Stimulated activated CD8-positive, alpha-beta memory T cell treated with anti-CD3 and anti-CD28 coated beads, Interleukin-4, amount 100 ng/mL, for 48 hours (primary cell): Measurements from ENCODE around the gene PACSIN2.

Source experiments
- DNase-seq: peaks from one replicate; pipeline ENCODE4 v3.0.0-alpha.2; 2020

PACSIN2 gene

DNA sequence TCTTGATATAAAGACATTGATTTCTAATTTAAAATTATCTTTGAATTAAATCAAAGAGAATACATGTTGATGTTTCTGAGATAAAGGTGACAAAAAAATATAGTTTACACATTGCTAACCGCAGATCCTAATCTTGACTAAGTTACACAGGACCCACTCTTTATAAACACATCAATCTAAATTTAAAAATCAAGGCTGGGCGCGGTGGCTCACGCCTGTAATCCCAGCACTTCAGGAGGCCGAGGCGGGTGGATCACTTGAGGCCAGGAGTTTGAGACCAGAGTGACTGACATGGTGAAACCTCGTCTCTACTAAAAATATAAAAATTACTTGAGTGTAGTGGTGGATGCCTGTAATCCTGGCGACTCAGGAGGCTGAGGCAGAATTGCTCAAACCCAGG, 159.7 kb downstream of the PACSIN2 start:
- no peak for DNase-seq

DNA sequence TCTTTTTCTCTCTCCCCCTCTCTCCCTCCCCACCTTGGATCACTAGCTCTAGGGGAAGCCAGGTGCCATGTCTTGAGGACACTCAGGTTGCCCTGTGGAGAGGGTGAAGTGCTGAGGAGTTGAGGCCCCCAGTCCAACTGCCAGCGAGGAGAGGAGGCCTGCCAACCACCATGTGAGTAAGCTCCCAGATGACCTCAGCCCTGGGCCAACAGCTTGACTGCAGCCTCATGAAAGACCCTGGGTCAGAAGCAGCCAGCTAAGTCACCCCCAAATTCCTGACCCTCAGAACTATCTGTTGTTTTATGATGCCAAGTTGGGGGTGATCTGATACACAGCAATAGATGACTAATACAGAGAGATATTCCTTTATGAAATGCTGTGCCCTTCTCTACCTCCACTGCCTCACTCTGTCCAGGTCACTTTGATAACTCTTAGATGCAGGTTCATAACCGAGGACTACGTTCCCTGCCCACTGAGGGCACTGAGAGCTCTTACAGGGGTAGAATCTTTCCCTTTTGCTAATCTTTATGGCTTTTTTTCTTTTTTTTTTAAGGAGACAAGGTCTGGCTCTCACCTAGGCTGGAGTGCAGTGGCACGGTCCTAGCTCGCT, 165.9 kb downstream of the PACSIN2 start:
- no peak for DNase-seq

- no peak for DNase-seq
Measured at GRCh38 chr22:42847110-42847509, 167.8 kb downstream of the PACSIN2 start.

DNA sequence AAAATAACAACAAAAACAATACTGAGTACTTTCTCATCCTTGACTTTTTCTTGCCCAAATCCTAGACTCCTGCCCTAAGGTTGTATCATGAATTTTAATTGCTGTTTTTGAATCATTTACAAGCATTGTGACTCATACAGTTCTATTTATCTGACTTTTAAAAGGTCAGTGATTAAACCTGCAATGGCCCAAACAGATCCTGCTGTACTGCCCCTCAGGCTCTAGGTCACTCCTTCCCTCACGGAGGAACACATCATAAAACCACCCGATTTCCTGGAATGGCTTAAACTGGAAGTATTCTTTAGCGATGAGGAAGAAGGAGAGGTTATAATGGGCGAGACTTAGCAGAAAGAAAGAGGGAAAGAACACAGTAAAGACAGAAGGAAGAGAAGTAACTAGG, 170.2 kb downstream of the PACSIN2 start:
- DNase-seq, result no peak

- no peak for DNase-seq
Measured at GRCh38 chr22:42842658-42843370, 172.1 kb downstream of the PACSIN2 start.

DNA sequence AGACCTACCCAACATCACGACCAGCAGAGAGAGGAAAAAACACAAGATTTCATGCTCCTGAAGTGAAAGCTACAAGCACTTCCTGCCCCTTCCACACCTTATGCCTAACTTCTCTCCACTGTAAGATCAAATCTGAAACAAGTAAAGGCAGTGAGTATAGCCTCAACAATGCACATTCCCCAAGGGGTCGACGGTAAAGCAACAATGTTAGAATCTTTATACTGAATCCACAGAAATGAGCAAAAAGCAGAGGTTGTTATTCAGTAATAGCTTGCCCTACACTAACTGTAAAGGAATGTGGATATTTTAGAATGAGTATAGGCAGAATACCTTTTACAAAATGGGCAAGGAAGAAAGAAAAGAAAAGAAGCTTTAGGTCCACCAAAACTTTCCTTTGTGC, 173.5 kb downstream of the PACSIN2 start:
- DNase-seq, result no peak

GRCh38 chr22:42837556-42837955, 177.4 kb downstream of the PACSIN2 start:
- DNase-seq, result no peak

- DNase-seq, result peak; percentile 15
Measured at GRCh38 chr22:42836026-42836425, 178.9 kb downstream of the PACSIN2 start.

DNA sequence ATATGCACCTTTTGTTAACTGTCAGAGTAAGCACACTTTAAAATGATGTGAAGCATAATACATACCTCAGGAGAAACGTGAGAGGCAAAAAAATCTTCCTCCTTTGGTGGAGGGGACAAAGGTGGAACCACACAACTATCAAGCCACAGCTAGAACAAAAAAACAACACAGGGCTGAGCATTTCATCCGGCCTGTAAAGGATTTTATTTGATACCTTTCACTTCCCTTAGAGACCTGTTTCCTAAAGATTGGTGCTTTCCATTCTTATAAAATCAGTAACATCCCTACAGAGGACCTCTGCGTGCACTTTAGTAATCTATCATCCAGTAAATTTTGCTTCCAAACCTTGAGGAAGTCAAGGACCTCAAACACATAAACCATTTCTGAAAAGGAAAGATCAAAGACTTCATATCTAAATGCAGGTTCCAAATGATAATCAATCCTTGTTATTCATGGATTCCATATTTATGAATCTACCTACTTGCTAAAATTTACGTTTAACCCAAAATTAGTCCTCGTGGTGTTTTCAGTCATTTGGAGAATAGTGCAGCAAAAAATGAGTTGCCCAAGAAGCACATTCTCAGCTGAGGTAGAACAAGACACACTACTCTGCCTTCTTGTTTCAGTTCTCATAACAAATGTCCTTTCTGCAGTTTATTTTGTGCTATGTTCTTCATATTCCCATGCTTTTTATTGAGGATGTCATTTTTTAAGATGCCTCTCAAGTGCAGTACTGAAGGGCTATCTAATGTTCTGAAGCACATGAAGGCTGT, 180.6 kb downstream of the PACSIN2 start:
- DNase-seq, result no peak

DNA sequence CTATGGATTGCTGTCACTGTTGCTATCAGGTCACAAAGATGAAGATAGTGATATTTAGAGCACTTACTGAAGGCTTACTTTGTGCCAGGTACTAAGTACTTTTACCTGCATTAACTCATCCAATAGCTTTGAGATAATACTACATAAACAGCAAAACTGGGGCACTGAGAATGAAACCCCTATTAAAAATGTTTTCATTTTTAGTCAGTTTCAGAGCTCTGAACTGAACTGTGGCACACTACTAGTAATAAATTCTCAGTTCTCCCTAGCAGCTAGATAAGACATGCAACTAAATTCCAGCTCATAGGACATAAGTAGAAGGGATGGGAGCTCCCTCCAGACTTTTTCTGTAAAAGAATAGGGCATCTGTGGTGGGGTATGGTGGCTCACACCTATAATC, 181.8 kb downstream of the PACSIN2 start:
- no peak for DNase-seq

DNA sequence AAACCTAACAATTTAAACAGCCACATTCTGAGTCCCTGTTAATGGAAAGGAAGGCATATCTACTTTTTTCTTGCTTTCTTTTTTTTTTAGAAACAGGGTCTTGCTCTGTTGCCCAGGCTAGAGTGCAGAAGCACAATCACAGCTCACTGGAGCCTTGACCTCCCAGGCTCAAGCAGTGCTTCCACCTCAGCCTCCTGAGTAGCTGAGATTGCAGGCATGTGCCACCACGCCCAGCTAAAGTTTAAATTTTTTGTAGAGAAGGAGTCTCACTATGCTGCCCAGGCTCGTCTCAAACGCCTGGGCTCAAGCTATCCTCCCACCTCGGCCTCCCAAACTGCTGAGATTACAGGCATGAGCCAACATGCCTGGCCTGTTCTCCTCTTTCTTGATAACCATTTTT, 183.2 kb downstream of the PACSIN2 start:
- no peak for DNase-seq

DNA sequence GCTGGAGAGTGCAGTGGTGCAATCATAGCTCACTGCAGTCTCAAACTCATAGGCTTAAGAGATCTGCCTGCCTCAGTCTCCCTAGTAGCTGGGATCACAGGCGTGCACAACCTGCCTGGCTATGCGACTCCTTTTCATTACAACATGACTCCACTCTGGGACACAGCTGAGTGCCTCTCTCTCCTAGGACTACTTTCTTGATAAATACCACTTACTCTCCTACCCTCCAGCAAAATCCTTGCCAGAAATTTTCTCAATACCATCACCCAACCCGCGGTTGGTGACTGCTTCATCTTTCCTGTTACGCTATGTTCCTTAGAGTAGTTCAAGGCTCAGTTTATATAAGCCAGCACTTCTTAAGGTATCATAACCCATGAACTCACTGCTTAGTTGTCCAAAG, 184.8 kb downstream of the PACSIN2 start:
- no peak for DNase-seq

DNA sequence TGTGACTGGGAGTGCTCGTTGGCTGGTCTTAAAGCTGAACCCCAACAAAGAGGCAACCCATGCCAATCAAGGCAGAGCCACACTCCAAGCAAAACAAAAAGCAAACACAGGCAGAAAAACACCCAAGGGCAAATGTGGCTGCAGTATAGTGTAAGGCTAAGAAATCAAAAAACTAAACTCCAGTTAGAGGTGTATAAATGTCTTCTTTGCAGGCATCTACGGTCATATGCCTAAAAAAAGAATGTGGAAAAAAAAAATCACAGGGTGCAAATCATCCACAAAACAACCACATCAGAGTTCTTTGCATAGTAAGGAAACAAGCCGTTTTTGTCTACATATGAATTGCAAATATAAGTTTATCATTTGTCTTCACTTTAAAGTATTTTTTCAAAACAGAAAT, 185.6 kb downstream of the PACSIN2 start:
- no peak for DNase-seq

DNA sequence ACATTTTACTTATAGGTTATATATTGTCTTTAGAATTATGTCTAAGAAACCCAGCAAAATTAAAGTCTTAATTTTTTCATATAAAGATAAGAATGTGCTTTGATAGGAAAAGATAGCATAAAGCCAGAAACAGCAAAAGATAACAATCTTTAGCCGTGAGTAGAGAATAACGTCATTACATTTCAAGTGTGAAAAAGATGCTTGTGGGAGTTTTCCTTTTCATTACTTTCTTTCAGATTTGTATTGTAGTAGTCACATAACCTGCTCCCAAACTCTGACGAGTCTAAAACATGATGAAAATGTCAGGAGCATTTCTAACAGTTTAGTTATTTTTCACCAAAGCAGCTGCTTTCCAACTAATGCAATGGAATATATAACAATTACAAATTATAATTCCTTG, 189.2 kb downstream of the PACSIN2 start:
- DNase-seq, result no peak

- DNase-seq, result no peak
Measured at GRCh38 chr22:42821386-42821785, 193.6 kb downstream of the PACSIN2 start.

GRCh38 chr22:42820045-42820763, 194.7 kb downstream of the PACSIN2 start:
- DNase-seq, result no peak
